ENCODE measurements around the gene CEP76.
A peak's percentile ranks its signal among the peaks of the same experiment; 100 is the strongest.

Gene CEP76

GRCh38 chr18:12656938-12657683 lies 45.4 kb downstream of the CEP76 start:
- peak overlapping the region; percentile 91 to 98 for H3K18ac ChIP-seq (ENCODE audit: low read depth in 1 of 2, low read length in 2 of 2)
- under 1% methylated on average over 49 of the region's 89 CpGs for WGBS
- H2BK120ac ChIP-seq (ENCODE audit: low read depth, low read length) = peak overlapping the region; percentile 54
- H2BK15ac ChIP-seq (ENCODE audit: low read depth, poor library complexity, severe bottlenecking) = peak overlapping the region; percentile 67
- H4K8ac ChIP-seq (ENCODE audit: low read length) = no peak overlapping the region
- H3K23ac ChIP-seq (ENCODE audit: low read length in 2 of 2) = peak overlapping the region in 1 of 2 experiments; percentile 94
- H2BK5ac ChIP-seq (ENCODE audit: low read depth, low read length, poor library complexity, severe bottlenecking) = no peak overlapping the region
- H3K4ac ChIP-seq (ENCODE audit: low read depth in 1 of 2, low read length in 2 of 2) = peak overlapping the region; percentile 87 to 97
- peak overlapping the region; percentile 89 for H2AFZ ChIP-seq (ENCODE audit: low read depth, low read length)
- peak overlapping the region; percentile 97 for H3K4me2 ChIP-seq (ENCODE audit: low read length, poor library complexity, severe bottlenecking)
- H3K27ac ChIP-seq (ENCODE audit: low read length, poor library complexity, severe bottlenecking) = peak overlapping the region; percentile 9
- peak overlapping the region in 1 of 2 experiments; percentile 88 for H2BK12ac ChIP-seq (ENCODE audit: low read length in 2 of 2)
- H4K91ac ChIP-seq (ENCODE audit: low read length) = peak overlapping the region; percentile 83
- peak overlapping the region in 1 of 2 experiments; percentile 98 for H3K14ac ChIP-seq (ENCODE audit: low read length in 2 of 2)
- H3K4me1 ChIP-seq (ENCODE audit: control insufficient read depth, insufficient read depth, low read depth, low read length) = peaks cover 4% of the 10 kb centered on the region
- no peaks in the 10 kb centered on the region for H3K27me3 ChIP-seq (ENCODE audit: control insufficient read depth in 1 of 2, insufficient read depth in 1 of 2, low read length in 2 of 2)
- peak overlapping the region; percentile 97 for H3K9ac ChIP-seq (ENCODE audit: low read length)
- H3K9me3 ChIP-seq (ENCODE audit: control insufficient read depth, low read length) = no peaks in the 10 kb centered on the region
- H3K36me3 ChIP-seq (ENCODE audit: control insufficient read depth in 1 of 2, insufficient read depth in 2 of 2, low read depth in 1 of 2, low read length in 2 of 2) = peaks cover 0 to 5% of the 10 kb centered on the region in 2 experiments
- peak overlapping the region; percentile 82 to 91 for H3K4me3 ChIP-seq (ENCODE audit: insufficient read depth in 1 of 2, low read depth in 1 of 2, low read length in 2 of 2)
- H3K79me1 ChIP-seq (replicated peaks; ENCODE audit: low read length, poor library complexity, severe bottlenecking) = peaks cover 1% of the 10 kb centered on the region
- peak; percentile 62 for DNase-seq
- no peak overlapping the region for H2AK5ac ChIP-seq (ENCODE audit: low read length, severe bottlenecking)

- peak overlapping the region; percentile 97 for H3K4me2 ChIP-seq (ENCODE audit: low read length, poor library complexity, severe bottlenecking)
- H3K79me1 ChIP-seq (replicated peaks; ENCODE audit: low read length, poor library complexity, severe bottlenecking) = no peaks in the 10 kb centered on the region
- H3K18ac ChIP-seq (ENCODE audit: low read depth in 1 of 2, low read length in 2 of 2) = peak overlapping the region in 1 of 2 experiments; percentile 91
- no peak overlapping the region for H2BK120ac ChIP-seq (ENCODE audit: low read depth, low read length)
- peak overlapping the region; percentile 9 for H3K27ac ChIP-seq (ENCODE audit: low read length, poor library complexity, severe bottlenecking)
- no peak overlapping the region for H3K14ac ChIP-seq (ENCODE audit: low read length in 2 of 2)
- no peak overlapping the region for H3K23ac ChIP-seq (ENCODE audit: low read length in 2 of 2)
- no peak overlapping the region for H2AK5ac ChIP-seq (ENCODE audit: low read length, severe bottlenecking)
- peak overlapping the region in 1 of 2 experiments; percentile 82 for H3K4me3 ChIP-seq (ENCODE audit: insufficient read depth in 1 of 2, low read depth in 1 of 2, low read length in 2 of 2)
- no peak overlapping the region for H4K91ac ChIP-seq (ENCODE audit: low read length)
- no peak overlapping the region for H2BK15ac ChIP-seq (ENCODE audit: low read depth, poor library complexity, severe bottlenecking)
- H3K9me3 ChIP-seq (ENCODE audit: control insufficient read depth, low read length) = no peaks in the 10 kb centered on the region
- H2BK12ac ChIP-seq (ENCODE audit: low read length in 2 of 2) = no peak overlapping the region
- H2BK5ac ChIP-seq (ENCODE audit: low read depth, low read length, poor library complexity, severe bottlenecking) = no peak overlapping the region
- 4% methylated on average over 3 of the region's 3 CpGs for WGBS
- H3K4me1 ChIP-seq (ENCODE audit: control insufficient read depth, insufficient read depth, low read depth, low read length) = peaks cover 4% of the 10 kb centered on the region
- no peaks in the 10 kb centered on the region for H3K27me3 ChIP-seq (ENCODE audit: control insufficient read depth in 1 of 2, insufficient read depth in 1 of 2, low read length in 2 of 2)
- H3K9ac ChIP-seq (ENCODE audit: low read length) = peak overlapping the region; percentile 97
- peak; percentile 65 for DNase-seq
- H2AFZ ChIP-seq (ENCODE audit: low read depth, low read length) = no peak overlapping the region
- H4K8ac ChIP-seq (ENCODE audit: low read length) = no peak overlapping the region
- peaks cover 0 to under 1% of the 10 kb centered on the region in 2 experiments for H3K36me3 ChIP-seq (ENCODE audit: control insufficient read depth in 1 of 2, insufficient read depth in 2 of 2, low read depth in 1 of 2, low read length in 2 of 2)
- peak overlapping the region in 1 of 2 experiments; percentile 82 for H3K4ac ChIP-seq (ENCODE audit: low read depth in 1 of 2, low read length in 2 of 2)
Observed at GRCh38 chr18:12656605-12656937, 46.0 kb downstream of the CEP76 start.

- Histone ChIP-seq H2BK120ac (ENCODE audit: low read depth, low read length) (no peak overlapping the region), H3K9ac (ENCODE audit: low read length) (no peak overlapping the region), H3K4me2 (ENCODE audit: low read length, poor library complexity, severe bottlenecking) (no peak overlapping the region), H2BK5ac (ENCODE audit: low read depth, low read length, poor library complexity, severe bottlenecking) (no peak overlapping the region), H4K8ac (ENCODE audit: low read length) (no peak overlapping the region), H3K36me3 (ENCODE audit: control insufficient read depth in 1 of 2, insufficient read depth in 2 of 2, low read depth in 1 of 2, low read length in 2 of 2) (no peaks in the 10 kb centered on the region), H3K4ac (ENCODE audit: low read depth in 1 of 2, low read length in 2 of 2) (no peak overlapping the region), H3K79me1 (replicated peaks; ENCODE audit: low read length, poor library complexity, severe bottlenecking) (peaks cover 3% of the 10 kb centered on the region), H3K27ac (ENCODE audit: low read length, poor library complexity, severe bottlenecking) (no peak overlapping the region), H3K18ac (ENCODE audit: low read depth in 1 of 2, low read length in 2 of 2) (no peak overlapping the region), H3K23ac (ENCODE audit: low read length in 2 of 2) (no peak overlapping the region), H2AFZ (ENCODE audit: low read depth, low read length) (no peak overlapping the region), H2BK12ac (ENCODE audit: low read length in 2 of 2) (no peak overlapping the region), H3K4me3 (ENCODE audit: insufficient read depth in 1 of 2, low read depth in 1 of 2, low read length in 2 of 2) (no peak overlapping the region), H3K14ac (ENCODE audit: low read length in 2 of 2) (no peak overlapping the region), H3K4me1 (ENCODE audit: control insufficient read depth, insufficient read depth, low read depth, low read length) (peaks cover 4% of the 10 kb centered on the region), H3K27me3 (ENCODE audit: control insufficient read depth in 1 of 2, insufficient read depth in 1 of 2, low read length in 2 of 2) (no peaks in the 10 kb centered on the region), H2BK15ac (ENCODE audit: low read depth, poor library complexity, severe bottlenecking) (no peak overlapping the region), H2AK5ac (ENCODE audit: low read length, severe bottlenecking) (no peak overlapping the region), H4K91ac (ENCODE audit: low read length) (no peak overlapping the region), H3K9me3 (ENCODE audit: control insufficient read depth, low read length) (no peaks in the 10 kb centered on the region)
- DNase-seq = no peak
- WGBS = no CpG with 5 or more reads among the region's 1 CpG
Observed at GRCh38 chr18:12654971-12655370, 47.6 kb downstream of the CEP76 start.

GRCh38 chr18:12652861-12653401 lies 49.6 kb downstream of the CEP76 start:
- H3K18ac ChIP-seq (ENCODE audit: low read depth in 1 of 2, low read length in 2 of 2) = peak overlapping the region in 1 of 2 experiments; percentile 37
- peak overlapping the region in 1 of 2 experiments; percentile 17 for H3K4me3 ChIP-seq (ENCODE audit: insufficient read depth in 1 of 2, low read depth in 1 of 2, low read length in 2 of 2)
- no peak overlapping the region for H3K4ac ChIP-seq (ENCODE audit: low read depth in 1 of 2, low read length in 2 of 2)
- H2BK120ac ChIP-seq (ENCODE audit: low read depth, low read length) = no peak overlapping the region
- no peak overlapping the region for H2BK12ac ChIP-seq (ENCODE audit: low read length in 2 of 2)
- H3K4me1 ChIP-seq (ENCODE audit: control insufficient read depth, insufficient read depth, low read depth, low read length) = peaks cover 4% of the 10 kb centered on the region
- H2BK5ac ChIP-seq (ENCODE audit: low read depth, low read length, poor library complexity, severe bottlenecking) = no peak overlapping the region
- H3K79me1 ChIP-seq (replicated peaks; ENCODE audit: low read length, poor library complexity, severe bottlenecking) = peaks cover 9% of the 10 kb centered on the region
- H3K27me3 ChIP-seq (ENCODE audit: control insufficient read depth in 1 of 2, insufficient read depth in 1 of 2, low read length in 2 of 2) = no peaks in the 10 kb centered on the region
- H3K9me3 ChIP-seq (ENCODE audit: control insufficient read depth, low read length) = no peaks in the 10 kb centered on the region
- no peak overlapping the region for H3K14ac ChIP-seq (ENCODE audit: low read length in 2 of 2)
- H3K27ac ChIP-seq (ENCODE audit: low read length, poor library complexity, severe bottlenecking) = peak overlapping the region; percentile 13
- H4K8ac ChIP-seq (ENCODE audit: low read length) = no peak overlapping the region
- no peak overlapping the region for H2AFZ ChIP-seq (ENCODE audit: low read depth, low read length)
- no peak overlapping the region for H3K23ac ChIP-seq (ENCODE audit: low read length in 2 of 2)
- H2BK15ac ChIP-seq (ENCODE audit: low read depth, poor library complexity, severe bottlenecking) = no peak overlapping the region
- no peak overlapping the region for H2AK5ac ChIP-seq (ENCODE audit: low read length, severe bottlenecking)
- peak; percentile 80 for DNase-seq
- no peak overlapping the region for H3K4me2 ChIP-seq (ENCODE audit: low read length, poor library complexity, severe bottlenecking)
- H4K91ac ChIP-seq (ENCODE audit: low read length) = no peak overlapping the region
- peaks cover 0 to 5% of the 10 kb centered on the region in 2 experiments for H3K36me3 ChIP-seq (ENCODE audit: control insufficient read depth in 1 of 2, insufficient read depth in 2 of 2, low read depth in 1 of 2, low read length in 2 of 2)
- 70% methylated on average over 1 of the region's 3 CpGs for WGBS
- peak overlapping the region; percentile 26 for H3K9ac ChIP-seq (ENCODE audit: low read length)

Data from mesenchymal stem cell (in vitro differentiated cells and primary cell).